Thyroid gland (tissue), 4 donors: ENCODE measurements around the gene MRPL21.

Experiments used
- CTCF ChIP-seq, 6 experiments: fragments of 200-600 bp in 3 of 6; fragments of 450-650 bp in 3 of 6; sonication (generic) in 3 of 6; IDR thresholded peaks; one replicate each; pipeline ENCODE4 v1.5.1; 2016 to 2019; ENCODE audit warnings: antibody characterized with exemption in 6 of 6, mild to moderate bottlenecking in 2 of 6, inconsistent platforms in 1 of 6, moderate library complexity in 1 of 6
- POLR2A ChIP-seq, 2 donors: fragments of 450-650 bp; IDR thresholded peaks; one replicate each; pipeline ENCODE4 v1.6.1; 2017; ENCODE audit warnings: antibody characterized with exemption in 2 of 2, mild to moderate bottlenecking in 2 of 2, moderate library complexity in 1 of 2

GRCh38 chr11:68843052-68843561, 60.5 kb downstream of the MRPL21 start:
- TF ChIP-seq CTCF (IDR thresholded peaks at IDR 0.05), result no peak
- TF ChIP-seq POLR2A (IDR thresholded peaks at IDR 0.05), result no peak
